GM13977 (cell line): ENCODE data around the gene ZNF831.

Experiments
- DNase-seq: peaks from one replicate; pipeline ENCODE4 v3.0.0; 2012; ENCODE audit warnings: low spot score
- in situ Hi-C: fragments of 300-500 bp; cut with MboI; formaldehyde crosslinking; loops from one replicate; pipeline ENCODE4 v1.12.0; 2022; ENCODE audit warnings: low sequenced_read_pairs, low pct_unique_long_range_greater_than_20kb, mixed read lengths, inconsistent platforms; ENCODE audit not compliant: unreplicated experiment
- TF ChIP-seq, protein P1 (sequence below): IDR thresholded peaks from 2 replicates; pipeline ENCODE4 v1.5.1; 2012; ENCODE audit warnings: mild to moderate bottlenecking, control low read depth; ENCODE audit not compliant: insufficient read depth; ENCODE audit errors: extremely low read depth, missing control alignments

The ZNF831 gene

DNA sequence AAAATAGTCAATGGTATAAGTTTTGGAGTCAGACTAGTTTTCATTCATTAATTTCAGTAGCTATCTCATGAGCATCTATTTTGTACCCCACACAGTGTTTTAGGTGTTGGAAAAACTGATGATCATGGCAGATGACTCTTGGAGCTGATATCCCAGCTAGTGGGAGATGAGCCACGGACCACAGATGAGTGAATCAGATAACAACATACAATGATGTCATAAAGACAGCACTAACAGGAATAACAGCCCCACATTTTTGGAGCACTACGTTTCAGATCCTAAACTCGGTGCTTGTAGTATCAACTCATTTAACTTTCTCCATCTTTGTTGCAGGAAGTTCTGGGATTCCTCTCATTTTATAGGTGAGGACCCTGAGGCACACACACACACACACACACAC is 69.0 kb downstream of the ZNF831 start:
- DNase-seq = no peak
- TF ChIP-seq, protein P1, sequence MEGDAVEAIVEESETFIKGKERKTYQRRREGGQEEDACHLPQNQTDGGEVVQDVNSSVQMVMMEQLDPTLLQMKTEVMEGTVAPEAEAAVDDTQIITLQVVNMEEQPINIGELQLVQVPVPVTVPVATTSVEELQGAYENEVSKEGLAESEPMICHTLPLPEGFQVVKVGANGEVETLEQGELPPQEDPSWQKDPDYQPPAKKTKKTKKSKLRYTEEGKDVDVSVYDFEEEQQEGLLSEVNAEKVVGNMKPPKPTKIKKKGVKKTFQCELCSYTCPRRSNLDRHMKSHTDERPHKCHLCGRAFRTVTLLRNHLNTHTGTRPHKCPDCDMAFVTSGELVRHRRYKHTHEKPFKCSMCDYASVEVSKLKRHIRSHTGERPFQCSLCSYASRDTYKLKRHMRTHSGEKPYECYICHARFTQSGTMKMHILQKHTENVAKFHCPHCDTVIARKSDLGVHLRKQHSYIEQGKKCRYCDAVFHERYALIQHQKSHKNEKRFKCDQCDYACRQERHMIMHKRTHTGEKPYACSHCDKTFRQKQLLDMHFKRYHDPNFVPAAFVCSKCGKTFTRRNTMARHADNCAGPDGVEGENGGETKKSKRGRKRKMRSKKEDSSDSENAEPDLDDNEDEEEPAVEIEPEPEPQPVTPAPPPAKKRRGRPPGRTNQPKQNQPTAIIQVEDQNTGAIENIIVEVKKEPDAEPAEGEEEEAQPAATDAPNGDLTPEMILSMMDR = no peak
- in situ Hi-C loops = no loop called here

DNA sequence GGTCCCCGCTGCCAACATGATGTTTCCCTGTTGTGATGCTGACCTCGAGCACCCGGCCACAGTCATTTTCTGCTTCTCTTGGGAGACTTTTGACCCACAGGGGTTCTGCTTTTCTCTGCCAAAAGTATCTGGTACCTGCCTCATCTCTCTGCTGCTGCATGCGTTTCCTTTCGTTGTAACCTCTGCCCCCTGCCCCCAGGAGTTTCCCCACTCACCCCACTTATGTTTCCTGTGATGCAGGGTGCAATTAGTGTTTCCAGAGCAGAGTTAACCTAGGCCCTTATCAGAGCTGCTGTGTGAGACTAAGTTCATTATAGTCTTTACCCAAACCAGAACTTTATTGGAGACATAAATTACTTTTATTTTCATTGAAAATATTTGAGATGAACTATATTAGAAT is 71.6 kb downstream of the ZNF831 start:
- in situ Hi-C loops = no loop called here
- DNase-seq = no peak
- TF ChIP-seq, protein P1 = no peak

DNA sequence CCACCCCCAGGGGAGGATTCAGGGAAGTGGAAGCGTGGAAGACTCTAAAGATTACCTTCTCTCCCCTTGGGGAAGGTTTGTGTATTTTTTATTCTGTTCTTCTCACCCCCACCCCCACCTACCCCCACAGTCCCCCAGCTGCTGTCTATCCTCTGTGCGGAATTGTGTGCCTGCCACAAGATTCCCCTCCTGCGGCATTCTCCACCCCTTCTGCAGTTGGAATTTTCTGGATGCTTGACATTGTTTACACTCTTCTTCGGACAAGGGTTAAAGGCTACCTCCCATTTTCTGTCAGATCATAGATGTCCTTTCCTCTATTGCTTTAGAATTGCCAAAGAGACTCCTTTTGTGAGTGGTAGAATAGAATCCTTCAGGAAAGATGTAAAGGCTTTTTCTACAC is 76.4 kb downstream of the ZNF831 start:
- DNase-seq = no peak
- TF ChIP-seq, protein P1 = no peak
- in situ Hi-C loops = no loop called here

DNA sequence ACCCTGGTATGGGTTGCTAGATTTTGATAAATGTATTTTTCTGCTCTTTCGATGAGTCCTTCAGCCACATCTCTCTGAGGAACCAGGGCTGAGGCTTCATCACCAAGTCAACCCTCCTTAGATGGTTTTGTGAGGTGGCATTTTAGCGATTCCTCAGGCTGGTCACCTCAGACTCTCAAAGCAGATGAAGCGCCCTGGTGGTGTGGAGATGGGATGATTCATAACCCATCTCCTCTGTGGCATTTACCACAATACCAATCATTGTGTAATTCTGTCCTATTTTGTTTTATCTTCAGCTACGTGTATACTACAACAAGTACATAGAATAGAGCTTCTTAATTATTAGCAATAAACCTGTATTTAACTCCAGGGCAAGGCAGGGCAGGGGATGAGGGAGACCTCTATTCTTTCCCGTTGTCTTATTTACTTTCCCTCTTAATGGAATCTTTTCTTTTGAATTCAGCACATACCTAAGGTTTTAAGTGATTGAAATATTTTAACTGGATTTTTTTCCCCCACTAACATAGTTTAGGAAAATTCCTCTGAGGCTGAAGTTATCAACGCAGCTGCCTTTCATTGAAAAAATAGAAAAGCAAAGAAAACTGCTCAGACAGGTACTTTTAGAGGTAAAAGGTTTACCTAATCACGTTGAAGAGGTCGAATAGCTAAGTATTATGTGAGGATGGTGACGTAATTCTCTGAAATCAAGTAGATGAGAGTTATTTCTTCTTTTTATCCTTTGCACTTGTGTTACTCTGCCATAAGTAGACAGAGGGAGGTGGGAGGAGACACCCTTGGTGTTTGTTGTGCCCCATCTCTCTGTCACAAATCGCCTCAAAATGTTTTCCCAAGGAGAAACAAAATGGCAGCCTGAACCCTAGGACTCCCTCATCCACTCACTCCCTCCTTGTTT is 79.3 kb downstream of the ZNF831 start:
- in situ Hi-C loops = no loop called here
- TF ChIP-seq, protein P1 = no peak
- DNase-seq = no peak

DNA sequence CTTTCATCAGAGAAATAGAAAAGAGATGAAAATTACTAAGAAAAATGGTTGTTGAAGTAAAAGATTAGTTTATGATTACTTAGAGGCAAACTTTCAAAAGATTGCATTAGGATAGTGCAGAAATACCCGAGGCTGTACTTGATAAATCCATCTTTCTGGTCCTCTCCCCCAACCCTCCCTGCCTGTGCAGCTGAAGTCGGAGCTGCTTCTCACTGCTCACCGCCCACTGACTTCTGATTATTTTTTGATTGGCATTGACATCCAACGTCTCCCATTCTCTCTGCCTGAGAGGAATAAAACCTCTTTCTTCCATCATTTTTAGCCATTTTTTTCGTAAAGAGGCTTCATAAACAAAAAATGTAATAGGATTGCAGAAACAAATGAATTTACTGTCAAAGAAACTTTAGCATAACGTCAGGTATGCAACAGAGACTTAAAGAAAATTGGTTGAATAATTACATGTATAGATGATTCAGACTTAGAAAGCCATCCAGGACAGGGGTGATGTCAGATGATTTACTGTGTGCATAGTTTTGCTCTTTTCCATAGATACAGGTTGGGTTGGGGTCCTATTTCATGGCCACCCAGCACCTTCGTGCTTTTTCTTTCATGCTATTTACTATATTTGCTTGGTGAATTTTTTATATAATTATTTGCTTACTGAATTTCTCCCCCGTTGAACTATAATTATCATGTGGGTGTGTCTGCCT is 83.2 kb downstream of the ZNF831 start:
- DNase-seq = no peak
- TF ChIP-seq, protein P1 = no peak
- in situ Hi-C loops = no loop called here

DNA sequence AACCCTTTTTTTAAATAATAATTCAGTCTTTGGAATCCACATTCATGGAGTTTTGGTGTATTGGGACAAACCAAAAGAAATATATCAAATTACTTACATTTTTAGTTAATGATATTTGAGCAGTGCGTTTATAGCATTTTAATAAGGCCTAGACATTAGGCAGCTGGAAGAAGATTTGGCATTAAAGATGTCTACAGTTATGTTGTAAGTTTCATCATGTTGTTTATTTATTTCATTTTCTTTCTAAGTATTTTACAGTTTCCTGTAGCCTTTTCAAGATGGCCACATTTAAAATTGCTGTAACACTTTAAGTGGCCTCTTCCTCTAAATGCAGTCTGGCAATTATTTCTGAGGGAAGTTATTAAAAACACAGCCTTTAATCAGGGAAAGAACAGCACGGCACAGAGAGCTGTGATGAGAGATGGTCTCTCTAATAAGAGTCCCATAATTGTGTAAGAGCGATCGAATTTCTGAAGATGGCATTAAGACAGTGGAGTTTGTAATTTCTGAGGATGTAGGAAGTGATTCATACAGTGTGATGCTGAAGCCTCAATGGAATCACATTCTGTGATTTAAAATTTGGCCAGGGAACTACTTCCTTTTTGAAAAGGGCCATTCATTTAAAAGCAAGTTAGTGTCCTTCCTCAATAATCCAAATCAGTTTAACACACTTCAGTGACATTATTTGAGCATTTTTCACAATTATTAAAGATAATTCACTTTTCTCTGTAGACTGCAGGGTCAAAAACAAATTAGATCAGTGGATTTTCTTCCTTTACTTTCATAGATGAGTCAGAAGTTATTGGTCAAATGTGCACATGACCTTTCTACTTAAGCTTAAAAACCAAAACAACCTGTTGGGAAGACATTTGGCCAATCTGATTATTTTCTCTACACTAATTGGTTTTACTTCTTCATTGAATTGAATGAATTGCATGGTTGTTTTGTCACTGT is 84.4 kb downstream of the ZNF831 start:
- DNase-seq = no peak
- TF ChIP-seq, protein P1 = no peak
- in situ Hi-C loops = no loop called here
